HEK293 (cell line): Measurements from ENCODE around the gene KRTAP5-4.

ENCODE experiments used
- CTCF ChIA-PET: fragments of 350-600 bp; formaldehyde crosslinking; extraction: SDS; loops from one replicate; lab custom pipeline; 2021; ENCODE audit warnings: antibody characterized with exemption; lab: Yijun Ruan, JAX
- POLR2A ChIA-PET: fragments of 300-600 bp; formaldehyde crosslinking; extraction: SDS; loops from one replicate; lab custom pipeline; 2020; ENCODE audit warnings: antibody characterized with exemption, inconsistent platforms; lab: Yijun Ruan, JAX
- H3K27ac ChIP-seq: fragments of 200-500 bp; sonication (Bioruptor generic); 2 replicates; pipeline ENCODE4 v1.5.1; 2014; ENCODE audit warnings: low read depth, low read length, control low read depth, inconsistent platforms; ENCODE audit errors: extremely low read depth
- H3K36me3 ChIP-seq, 2 experiments: fragments of 200-500 bp in 1 of 2; sonication (Bioruptor generic) in 1 of 2; 1 replicate in 1 of 2; 2 replicates in 1 of 2; pipeline ENCODE4 v1.5.1; 2014 to 2017; ENCODE audit warnings: inconsistent platforms in 2 of 2, low read length in 2 of 2; ENCODE audit not compliant: control insufficient read depth in 2 of 2, insufficient read depth in 1 of 2
- H3K4me1 ChIP-seq: fragments of 200-500 bp; sonication (Bioruptor generic); 2 replicates; pipeline ENCODE4 v1.5.1; 2014; ENCODE audit warnings: mild to moderate bottlenecking, low read length, inconsistent platforms; ENCODE audit not compliant: control insufficient read depth, insufficient read depth
- H3K4me3 ChIP-seq: 2 replicates; pipeline ENCODE4 v1.5.1; 2011; ENCODE audit warnings: low read depth, mild to moderate bottlenecking, control low read depth, low read length, moderate library complexity
- H3K9me3 ChIP-seq: fragments of 200-500 bp; sonication (Bioruptor generic); 2 replicates; pipeline ENCODE4 v1.5.1; 2014; ENCODE audit warnings: low read depth, low read length, inconsistent platforms; ENCODE audit not compliant: control insufficient read depth, insufficient read depth
- BCL6B ChIP-seq: fragments of 450-650 bp; formaldehyde crosslinking; IDR thresholded peaks from 2 replicates; pipeline ENCODE4 v1.5.1; 2017; ENCODE audit warnings: missing biosample characterization, missing genetic modification characterization
- ELK4 ChIP-seq: IDR thresholded peaks from 2 replicates; pipeline ENCODE4 v1.6.1; 2011; ENCODE audit warnings: mild to moderate bottlenecking, low read depth, low read length, borderline replicate concordance
- GFI1B ChIP-seq: fragments of 450-650 bp; formaldehyde crosslinking; IDR thresholded peaks from 2 replicates; pipeline ENCODE4 v1.5.1; 2016; ENCODE audit warnings: missing biosample characterization, missing genetic modification characterization
- GLI4 ChIP-seq: fragments of 450-650 bp; formaldehyde crosslinking; IDR thresholded peaks from 2 replicates; pipeline ENCODE4 v1.5.1; 2016; ENCODE audit warnings: missing biosample characterization, missing genetic modification characterization
- KLF10 ChIP-seq: fragments of 450-650 bp; IDR thresholded peaks from 2 replicates; pipeline ENCODE4 v1.5.1; 2018; ENCODE audit warnings: missing biosample characterization, mild to moderate bottlenecking, missing genetic modification characterization
- MYNN ChIP-seq: fragments of 450-650 bp; formaldehyde crosslinking; IDR thresholded peaks from 2 replicates; pipeline ENCODE4 v1.5.1; 2016; ENCODE audit warnings: missing biosample characterization, missing genetic modification characterization, borderline replicate concordance
- OVOL3 ChIP-seq: fragments of 450-650 bp; formaldehyde crosslinking; IDR thresholded peaks from 2 replicates; pipeline ENCODE4 v1.5.1; 2016; ENCODE audit warnings: missing biosample characterization, missing genetic modification characterization
- PRDM6 ChIP-seq: fragments of 450-650 bp; formaldehyde crosslinking; IDR thresholded peaks from 2 replicates; pipeline ENCODE4 v1.5.1; 2017; ENCODE audit warnings: missing biosample characterization, missing genetic modification characterization
- SALL2 ChIP-seq: fragments of 450-650 bp; formaldehyde crosslinking; IDR thresholded peaks from 2 replicates; pipeline ENCODE4 v1.5.0; 2017; ENCODE audit warnings: missing biosample characterization, mild to moderate bottlenecking, missing genetic modification characterization, borderline replicate concordance
- SP3 ChIP-seq: fragments of 450-650 bp; formaldehyde crosslinking; IDR thresholded peaks from 2 replicates; pipeline ENCODE4 v1.5.1; 2016; ENCODE audit warnings: missing biosample characterization, missing genetic modification characterization
- ZBTB26 ChIP-seq: fragments of 450-650 bp; formaldehyde crosslinking; optimal IDR thresholded peaks from 2 replicates; pipeline ENCODE3; 2016; ENCODE audit warnings: missing biosample characterization, mild to moderate bottlenecking, missing genetic modification characterization
- ZIC2 ChIP-seq: fragments of 450-650 bp; formaldehyde crosslinking; IDR thresholded peaks from 2 replicates; pipeline ENCODE4 v1.5.1; 2016; ENCODE audit warnings: missing biosample characterization, missing genetic modification characterization
- ZNF10 ChIP-seq: fragments of 450-650 bp; formaldehyde crosslinking; IDR thresholded peaks from 2 replicates; pipeline ENCODE4 v1.5.1; 2017; ENCODE audit warnings: missing biosample characterization, missing genetic modification characterization
- ZNF114 ChIP-seq: fragments of 450-650 bp; formaldehyde crosslinking; IDR thresholded peaks from 2 replicates; pipeline ENCODE4 v1.5.0; 2017; ENCODE audit warnings: missing biosample characterization, missing genetic modification characterization
- ZNF121 ChIP-seq: fragments of 450-650 bp; formaldehyde crosslinking; IDR thresholded peaks from 2 replicates; pipeline ENCODE4 v1.5.1; 2016; ENCODE audit warnings: missing biosample characterization, missing genetic modification characterization
- ZNF19 ChIP-seq: fragments of 450-650 bp; formaldehyde crosslinking; IDR thresholded peaks from 2 replicates; pipeline ENCODE4; 2016; ENCODE audit warnings: missing biosample characterization, missing genetic modification characterization, low read depth
- ZNF292 ChIP-seq: fragments of 450-650 bp; formaldehyde crosslinking; IDR thresholded peaks from 2 replicates; pipeline ENCODE4 v1.5.1; 2016; ENCODE audit warnings: low read depth, missing biosample characterization, missing genetic modification characterization, borderline replicate concordance
- ZNF311 ChIP-seq: fragments of 450-650 bp; formaldehyde crosslinking; IDR thresholded peaks from 2 replicates; pipeline ENCODE4 v1.5.1; 2017; ENCODE audit warnings: missing biosample characterization, missing genetic modification characterization, borderline replicate concordance
- ZNF350 ChIP-seq: fragments of 450-650 bp; formaldehyde crosslinking; IDR thresholded peaks from 2 replicates; pipeline ENCODE4 v1.5.0; 2017; ENCODE audit warnings: missing biosample characterization, mild to moderate bottlenecking, missing genetic modification characterization
- ZNF366 ChIP-seq: fragments of 450-650 bp; formaldehyde crosslinking; conservative IDR thresholded peaks from 2 replicates; pipeline ENCODE4 v1.5.1; 2016; ENCODE audit warnings: missing biosample characterization, missing genetic modification characterization
- ZNF423 ChIP-seq: fragments of 450-650 bp; formaldehyde crosslinking; IDR thresholded peaks from 2 replicates; pipeline ENCODE4 v1.5.1; 2016; ENCODE audit warnings: missing biosample characterization, missing genetic modification characterization
- ZNF433 ChIP-seq: fragments of 450-650 bp; formaldehyde crosslinking; IDR thresholded peaks from 2 replicates; pipeline ENCODE4 v1.5.1; 2016; ENCODE audit warnings: missing biosample characterization, missing genetic modification characterization, low read depth
- ZNF510 ChIP-seq: fragments of 450-650 bp; formaldehyde crosslinking; IDR thresholded peaks from 2 replicates; pipeline ENCODE4 v1.5.1; 2018; ENCODE audit warnings: mild to moderate bottlenecking, missing genetic modification characterization, missing biosample characterization; ENCODE audit not compliant: insufficient replicate concordance
- ZNF521 ChIP-seq: fragments of 450-650 bp; formaldehyde crosslinking; IDR thresholded peaks from 2 replicates; pipeline ENCODE4 v1.5.1; 2017; ENCODE audit warnings: missing biosample characterization, mild to moderate bottlenecking, missing genetic modification characterization
- ZNF529 ChIP-seq: fragments of 450-650 bp; formaldehyde crosslinking; IDR thresholded peaks from 2 replicates; pipeline ENCODE4 v1.5.1; 2017; ENCODE audit warnings: missing genetic modification characterization, missing biosample characterization; ENCODE audit not compliant: insufficient replicate concordance
- ZNF561 ChIP-seq: fragments of 450-650 bp; IDR thresholded peaks from 2 replicates; pipeline ENCODE4 v1.5.1; 2018; ENCODE audit warnings: missing biosample characterization, missing genetic modification characterization, borderline replicate concordance
- ZNF600 ChIP-seq: fragments of 450-650 bp; formaldehyde crosslinking; IDR thresholded peaks from 2 replicates; pipeline ENCODE4 v1.5.1; 2016; ENCODE audit warnings: missing biosample characterization, missing genetic modification characterization
- ZNF629 ChIP-seq: fragments of 450-650 bp; formaldehyde crosslinking; IDR thresholded peaks from 2 replicates; pipeline ENCODE4 v1.5.1; 2017; ENCODE audit warnings: missing biosample characterization, missing genetic modification characterization
- ZNF664 ChIP-seq: fragments of 450-650 bp; formaldehyde crosslinking; IDR thresholded peaks from 2 replicates; pipeline ENCODE4 v1.5.1; 2016; ENCODE audit warnings: missing biosample characterization, missing genetic modification characterization
- TF ChIP-seq, protein P1 (sequence below): fragments of 450-650 bp; formaldehyde crosslinking; IDR thresholded peaks from 2 replicates; pipeline ENCODE4; 2016; ENCODE audit warnings: missing biosample characterization, missing genetic modification characterization

The KRTAP5-4 gene

DNA sequence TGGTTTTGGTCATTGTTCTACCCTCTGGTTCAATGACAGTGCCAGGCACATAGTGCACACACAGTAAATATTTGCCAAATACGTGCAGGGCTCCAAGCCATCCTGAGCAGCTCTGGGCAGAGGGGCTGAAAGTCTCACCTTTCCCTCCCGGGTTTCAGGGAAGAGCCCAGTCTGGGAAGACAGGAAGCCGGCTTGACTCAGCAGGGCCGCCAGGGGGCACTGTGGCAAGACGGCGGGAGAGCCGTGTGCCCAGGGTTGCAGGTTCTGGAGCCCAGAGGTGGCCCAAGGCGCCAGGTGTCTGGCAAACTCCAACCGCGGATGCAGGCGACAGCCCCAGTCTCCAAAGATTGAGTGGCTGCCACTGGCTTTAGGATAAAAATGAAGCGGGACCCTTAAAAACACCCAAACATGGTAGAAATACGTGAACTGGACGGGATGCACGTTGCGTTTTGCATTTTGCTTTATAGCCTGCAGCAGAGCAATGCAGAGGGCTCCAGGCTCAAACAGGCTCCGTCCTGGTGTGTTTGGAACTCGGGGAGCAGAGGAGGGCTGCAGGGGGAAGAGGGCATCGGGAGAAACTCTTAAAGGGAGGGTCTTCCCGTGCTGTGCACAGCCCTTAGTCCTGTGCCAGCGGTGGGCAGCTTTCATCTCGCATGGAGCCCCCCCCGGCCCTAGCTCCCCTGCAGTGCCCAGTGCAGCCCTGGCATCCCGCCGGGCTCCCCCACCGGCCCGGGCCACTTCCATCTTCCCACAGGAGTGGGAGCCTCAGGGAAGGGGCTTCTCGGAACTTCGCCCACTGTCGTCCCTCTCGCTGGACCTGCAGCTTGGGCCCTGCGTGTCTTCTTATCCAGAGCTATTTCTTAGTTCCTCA, 18.4 kb upstream of the KRTAP5-4 start (continued):
- TF ChIP-seq, protein P1, sequence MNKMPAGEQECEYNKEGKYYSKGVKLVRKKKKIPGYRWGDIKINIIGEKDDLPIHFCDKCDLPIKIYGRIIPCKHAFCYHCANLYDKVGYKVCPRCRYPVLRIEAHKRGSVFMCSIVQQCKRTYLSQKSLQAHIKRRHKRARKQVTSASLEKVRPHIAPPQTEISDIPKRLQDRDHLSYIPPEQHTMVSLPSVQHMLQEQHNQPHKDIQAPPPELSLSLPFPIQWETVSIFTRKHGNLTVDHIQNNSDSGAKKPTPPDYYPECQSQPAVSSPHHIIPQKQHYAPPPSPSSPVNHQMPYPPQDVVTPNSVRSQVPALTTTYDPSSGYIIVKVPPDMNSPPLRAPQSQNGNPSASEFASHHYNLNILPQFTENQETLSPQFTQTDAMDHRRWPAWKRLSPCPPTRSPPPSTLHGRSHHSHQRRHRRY (tag by site-specific recombination), result no peak
- TF ChIP-seq KLF10 (tag by site-specific recombination) (no peak), BCL6B (tag by site-specific recombination) (no peak), ZNF423 (no peak), ZNF561 (tag by site-specific recombination) (no peak), ZNF366 (tag by site-specific recombination) (no peak), ZNF311 (tag by site-specific recombination) (no peak), ZNF664 (tag by site-specific recombination) (no peak), ZNF292 (tag by site-specific recombination) (no peak), ZNF510 (no peak), ZNF114 (tag by site-specific recombination) (no peak), ZNF121 (no peak), ZNF433 (tag by site-specific recombination) (no peak), SP3 (tag by site-specific recombination) (no peak), ZNF629 (no peak), ZNF521 (tag by site-specific recombination) (no peak), ELK4 (no peak), GLI4 (no peak), ZNF350 (tag by site-specific recombination) (no peak), ZNF600 (peak; percentile 86), OVOL3 (tag by site-specific recombination) (no peak)

DNA sequence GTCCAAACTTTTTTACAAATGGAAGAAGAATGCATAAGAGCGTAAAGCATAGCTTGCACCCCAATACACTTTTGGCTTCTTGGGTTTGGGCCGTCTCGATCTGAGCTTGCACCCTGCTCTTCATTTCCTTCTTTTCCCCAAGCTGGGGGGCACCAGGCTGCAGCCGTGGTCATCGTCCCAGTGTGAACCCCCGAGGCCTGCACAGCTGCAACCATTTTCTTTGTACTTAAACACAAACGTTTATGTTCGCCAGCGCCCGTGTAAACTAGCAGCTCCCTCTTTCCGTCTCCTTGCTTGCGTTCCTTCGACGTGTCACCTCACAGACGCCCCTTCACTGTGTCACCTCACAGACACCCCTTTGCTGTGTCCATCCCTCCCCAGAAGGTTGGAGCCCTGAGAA, 17.7 kb upstream of the KRTAP5-4 start:
- ChIA-PET CTCF (interaction anchor here (0.6 to 5.6 kb wide), 22 partner anchors 11 to 552 kb away, joined by 3 to 67 read pairs (median 3); partner anchors contain the start of genes KRTAP5-2, KRTAP5-5 and SYT8), POLR2A (interaction anchor here (0.6 kb wide), 1 partner anchor 150 kb away, joined by 3 read pairs; no protein-coding TSS in a partner anchor)
- no peak overlapping the region for H3K4me3 ChIP-seq

More for the DNA sequence above, 17.7 kb upstream of the KRTAP5-4 start:
- Histone ChIP-seq H3K4me1 (no peaks in the 10 kb centered on the region), H3K27ac (no peak overlapping the region), H3K9me3 (no peaks in the 10 kb centered on the region), H3K36me3 (no peaks in the 10 kb centered on the region)
- TF ChIP-seq SALL2 (tag by site-specific recombination) (no peak), ZIC2 (tag by site-specific recombination) (no peak), PRDM6 (no peak), ZNF114 (tag by site-specific recombination) (no peak), ZNF19 (tag by site-specific recombination) (no peak), ZBTB26 (tag by site-specific recombination) (no peak), ZNF510 (no peak), ZNF529 (tag by site-specific recombination) (no peak), GFI1B (no peak), MYNN (tag by site-specific recombination) (no peak), ZNF10 (tag by site-specific recombination) (no peak)
